GM18951 (cell line): ENCODE measurements around the gene UNC45A.

Experiments
- POLR2A ChIP-seq: IDR thresholded peaks from 4 replicates; pipeline ENCODE4 v1.6.1; 2011; ENCODE audit warnings: mild to moderate bottlenecking; ENCODE audit not compliant: insufficient read length, insufficient read depth; ENCODE audit errors: extremely low read depth
- in situ Hi-C: fragments of 300-500 bp; cut with MboI; formaldehyde crosslinking; loops from one replicate; pipeline ENCODE4 v1.12.0; 2022; ENCODE audit warnings: low sequenced_read_pairs, mixed read lengths, inconsistent platforms; ENCODE audit not compliant: unreplicated experiment

Gene UNC45A

GRCh38 chr15:90932660-90932991 lies 2.5 kb upstream of the UNC45A start:
- TF ChIP-seq POLR2A = no peak
- in situ Hi-C loops = no loop called here

- no peak for TF ChIP-seq POLR2A
Observed at GRCh38 chr15:90933301-90933700, 1.8 kb upstream of the UNC45A start.

GRCh38 chr15:90934256-90934948 lies 683 bp upstream of the UNC45A start:
- in situ Hi-C loops = no loop called here
- no peak for TF ChIP-seq POLR2A

More at GRCh38 chr15:90933301-90933700, 1.8 kb upstream of the UNC45A start:
- in situ Hi-C loops = no loop called here

GRCh38 chr15:90936823-90937222 lies 1.7 kb downstream of the UNC45A start:
- TF ChIP-seq POLR2A = no peak
- in situ Hi-C loops = no loop called here

GRCh38 chr15:90938261-90938660 lies 3.2 kb downstream of the UNC45A start:
- no peak for TF ChIP-seq POLR2A

GRCh38 chr15:90939756-90940155 lies 4.7 kb downstream of the UNC45A start:
- in situ Hi-C loops = no loop called here
- TF ChIP-seq POLR2A = no peak

More at GRCh38 chr15:90938261-90938660, 3.2 kb downstream of the UNC45A start:
- in situ Hi-C loops = no loop called here

GRCh38 chr15:90941038-90941437 lies 6.0 kb downstream of the UNC45A start:
- in situ Hi-C loops = no loop called here
- TF ChIP-seq POLR2A = no peak

GRCh38 chr15:90942354-90943120 lies 7.5 kb downstream of the UNC45A start:
- TF ChIP-seq POLR2A = no peak
- in situ Hi-C loops = no loop called here

GRCh38 chr15:90945091-90945490 lies 10.0 kb downstream of the UNC45A start:
- in situ Hi-C loops = no loop called here

GRCh38 chr15:90946538-90946937 lies 11.5 kb downstream of the UNC45A start:
- in situ Hi-C loops = no loop called here

More at GRCh38 chr15:90945091-90945490, 10.0 kb downstream of the UNC45A start:
- no peak for TF ChIP-seq POLR2A

GRCh38 chr15:90946941-90947576 lies 12.0 kb downstream of the UNC45A start:
- in situ Hi-C loops = no loop called here
- no peak for TF ChIP-seq POLR2A

More at GRCh38 chr15:90946538-90946937, 11.5 kb downstream of the UNC45A start:
- no peak for TF ChIP-seq POLR2A

GRCh38 chr15:90947577-90948357 lies 12.7 kb downstream of the UNC45A start:
- in situ Hi-C loops = no loop called here
- TF ChIP-seq POLR2A = no peak

GRCh38 chr15:90948506-90948905 lies 13.4 kb downstream of the UNC45A start:
- no peak for TF ChIP-seq POLR2A
- in situ Hi-C loops = no loop called here
